Gastroesophageal sphincter (tissue), 4 donors: Measurements from ENCODE around the gene TBC1D10A. TPM values are rescaled to one million over a fixed set of nuclear protein-coding genes. Genes with fewer than 3 reads are reported as not detected.
A peak's percentile ranks its signal among the peaks of the same experiment; 100 is the strongest.

Experiments
- ATAC-seq: fragments of 150-250 bp; one replicate; pipeline ENCODE4 v1.9.1; 2016; ENCODE audit warnings: mild to moderate bottlenecking, moderate library complexity
- H3K27ac ChIP-seq, 4 donors: fragments of 200-600 bp; sonication (generic) in 3 of 4; 1 replicate in 3 of 4; 2 replicates in 1 of 4; pipeline ENCODE4 v1.5.1; 2016 to 2019
- H3K27me3 ChIP-seq: fragments of 200-600 bp; sonication (generic); one replicate; pipeline ENCODE4 v1.5.1; 2019
- H3K36me3 ChIP-seq, 2 donors: fragments of 200-600 bp; sonication (generic); one replicate each; pipeline ENCODE4 v1.5.1; 2019; ENCODE audit warnings: control low read depth in 1 of 2
- H3K4me1 ChIP-seq, 3 donors: fragments of 200-600 bp; sonication (generic); 1 replicate in 2 of 3; 2 replicates in 1 of 3; pipeline ENCODE4 v1.5.1; 2016 to 2019; ENCODE audit warnings: control low read depth in 2 of 3
- H3K4me3 ChIP-seq, 2 donors: fragments of 200-600 bp; sonication (generic); one replicate each; pipeline ENCODE4 v1.5.1; 2019; ENCODE audit warnings: mild to moderate bottlenecking in 1 of 2, moderate library complexity in 1 of 2
- H3K9me3 ChIP-seq, 3 donors: fragments of 200-600 bp; sonication (generic); one replicate each; pipeline ENCODE4 v1.5.1; 2017 to 2019; ENCODE audit warnings: control low read depth in 2 of 3
- EP300 ChIP-seq: sonication (generic); formaldehyde crosslinking; IDR thresholded peaks from one replicate; pipeline ENCODE4 v1.6.1; 2017; ENCODE audit warnings: antibody characterized with exemption, mild to moderate bottlenecking
- POLR2A ChIP-seq, 2 donors: fragments of 450-650 bp; IDR thresholded peaks; one replicate each; pipeline ENCODE4 v1.6.1; 2017; ENCODE audit warnings: antibody characterized with exemption in 2 of 2, mild to moderate bottlenecking in 2 of 2, moderate library complexity in 1 of 2
- POLR2AphosphoS5 ChIP-seq: sonication (generic); formaldehyde crosslinking; IDR thresholded peaks from one replicate; pipeline ENCODE4 v1.6.1; 2017; ENCODE audit warnings: antibody characterized with exemption
- WGBS, 2 donors: methylation state at CpG; one replicate each; pipeline ENCODE4 v1.1.5; 2018; ENCODE audit warnings: low coverage in 1 of 2; 5-methylcytosine and 5-hydroxymethylcytosine counted together
- total RNA-seq, 4 donors: library from RNA; depleted of rRNA; stranded (reverse); fragments of >200 nt; gene quantifications; one replicate each; pipeline ENCODE4 v1.1.0, GENCODE V29; 2016
- TF ChIP-seq, protein P1 (sequence below), 4 experiments: fragments of 200-600 bp in 2 of 4; fragments of 450-650 bp in 2 of 4; sonication (generic) in 1 of 4; IDR thresholded peaks; one replicate each; pipeline ENCODE4 v1.5.1; 2017 to 2019; ENCODE audit warnings: antibody characterized with exemption in 4 of 4, mild to moderate bottlenecking in 2 of 4, moderate library complexity in 2 of 4

TBC1D10A gene
- total RNA-seq, 4 donors from 2014 or later = 25.3 to 30.8 (median 26.0) TPM

- Histone ChIP-seq H3K4me3 (peak within 1 kb of the TSS; percentile 20 to 54), H3K27ac (peak within 1 kb of the TSS in 1 of 4 donors; percentile 67), H3K4me1 (peaks cover 0 to 19% (median 11%) of the 10 kb centered on the region in 3 donors), H3K36me3 (no peaks in the 10 kb centered on the region), H3K27me3 (peaks cover 74% of the 10 kb centered on the region), H3K9me3 (no peaks in the 10 kb centered on the region)
- peak; percentile 17 for ATAC-seq
- 0% methylated on average over 21 of the region's 64 CpGs; no CpG with 5 or more reads in 1 of the 2 donors for WGBS, 2 donors
- TF ChIP-seq, protein P1, sequence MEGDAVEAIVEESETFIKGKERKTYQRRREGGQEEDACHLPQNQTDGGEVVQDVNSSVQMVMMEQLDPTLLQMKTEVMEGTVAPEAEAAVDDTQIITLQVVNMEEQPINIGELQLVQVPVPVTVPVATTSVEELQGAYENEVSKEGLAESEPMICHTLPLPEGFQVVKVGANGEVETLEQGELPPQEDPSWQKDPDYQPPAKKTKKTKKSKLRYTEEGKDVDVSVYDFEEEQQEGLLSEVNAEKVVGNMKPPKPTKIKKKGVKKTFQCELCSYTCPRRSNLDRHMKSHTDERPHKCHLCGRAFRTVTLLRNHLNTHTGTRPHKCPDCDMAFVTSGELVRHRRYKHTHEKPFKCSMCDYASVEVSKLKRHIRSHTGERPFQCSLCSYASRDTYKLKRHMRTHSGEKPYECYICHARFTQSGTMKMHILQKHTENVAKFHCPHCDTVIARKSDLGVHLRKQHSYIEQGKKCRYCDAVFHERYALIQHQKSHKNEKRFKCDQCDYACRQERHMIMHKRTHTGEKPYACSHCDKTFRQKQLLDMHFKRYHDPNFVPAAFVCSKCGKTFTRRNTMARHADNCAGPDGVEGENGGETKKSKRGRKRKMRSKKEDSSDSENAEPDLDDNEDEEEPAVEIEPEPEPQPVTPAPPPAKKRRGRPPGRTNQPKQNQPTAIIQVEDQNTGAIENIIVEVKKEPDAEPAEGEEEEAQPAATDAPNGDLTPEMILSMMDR (IDR thresholded peaks at IDR 0.05) = peak in 2 of 4 experiments; percentile 32 to 39
- TF ChIP-seq POLR2AphosphoS5 (no peak), EP300 (no peak), POLR2A (IDR thresholded peaks at IDR 0.05) (no peak)
Observed at GRCh38 chr22:30245985-30246813, 80.5 kb downstream of the TBC1D10A start, which contains the start of gene LIF. TSS of gene LIF (minus strand) at chr22:30246759. CDS start at chr22:30246695, 64 bp downstream.

DNA sequence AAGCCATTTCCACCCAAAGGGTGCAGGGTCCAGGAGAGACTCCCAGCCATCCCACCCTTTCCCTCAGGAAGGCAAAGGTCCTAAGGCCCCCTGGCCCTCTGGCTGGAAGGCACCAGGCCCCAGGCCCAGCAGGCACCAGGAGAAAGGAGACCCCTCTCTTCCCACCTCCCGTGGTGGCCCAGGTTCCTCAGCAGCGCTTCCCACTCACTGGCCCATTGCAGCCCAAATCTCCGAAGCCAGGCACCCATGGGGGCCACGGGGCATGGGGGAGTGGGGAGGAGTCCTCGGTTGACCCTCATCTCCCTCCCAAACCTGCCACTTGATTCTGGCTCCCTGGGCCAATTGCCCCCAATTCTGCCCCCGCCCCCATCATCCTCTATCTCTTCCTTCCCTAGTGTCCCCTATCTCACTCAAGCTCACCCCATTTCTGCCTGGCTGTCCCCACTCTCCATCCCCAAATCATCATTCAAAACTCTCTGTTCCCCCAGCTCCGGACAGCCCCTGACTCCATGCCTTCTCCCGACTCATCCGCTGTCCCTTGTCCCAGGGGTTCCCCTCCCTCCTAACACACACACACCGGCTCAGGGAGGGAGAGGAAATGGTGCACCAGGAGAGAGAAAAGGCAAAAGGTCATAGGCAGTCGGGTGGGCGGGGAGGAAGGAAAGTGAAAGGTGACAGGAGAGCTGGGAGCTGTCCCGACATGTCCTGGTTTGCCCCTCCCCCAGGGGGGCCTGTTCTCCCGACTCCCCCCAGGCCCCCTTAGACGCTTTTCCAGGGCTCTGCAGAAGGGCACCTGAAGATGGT lies 81.4 kb downstream of the TBC1D10A start:
- no peak for ATAC-seq
- Histone ChIP-seq H3K36me3 (no peaks in the 10 kb centered on the region), H3K9me3 (no peaks in the 10 kb centered on the region), H3K27ac (peak overlapping the region in 1 of 4 donors; percentile 64), H3K27me3 (peaks cover 74% of the 10 kb centered on the region), H3K4me3 (peak overlapping the region in 1 of 2 donors; percentile 54), H3K4me1 (peaks cover 0 to 19% (median 14%) of the 10 kb centered on the region in 3 donors)
- TF ChIP-seq EP300 = no peak
- TF ChIP-seq POLR2A (IDR thresholded peaks at IDR 0.05) = no peak
- no peak for TF ChIP-seq POLR2AphosphoS5
- TF ChIP-seq, protein P1 (IDR thresholded peaks at IDR 0.05) = no peak
- WGBS, 2 donors = 74 to 100% methylated on average over 1 to 5 of the region's 15 CpGs

GRCh38 chr22:30244641-30245040 lies 82.1 kb downstream of the TBC1D10A start:
- Histone ChIP-seq H3K9me3 (no peaks in the 10 kb centered on the region), H3K36me3 (no peaks in the 10 kb centered on the region), H3K4me1 (peaks cover 0 to 19% (median 14%) of the 10 kb centered on the region in 3 donors), H3K4me3 (no peak overlapping the region), H3K27ac (no peak overlapping the region), H3K27me3 (peaks cover 73% of the 10 kb centered on the region)
- 100% methylated on average over 2 of the region's 5 CpGs; no CpG with 5 or more reads in 1 of the 2 donors for WGBS, 2 donors
- no peak for ATAC-seq
- TF ChIP-seq, protein P1 (IDR thresholded peaks at IDR 0.05) = no peak
- no peak for TF ChIP-seq POLR2A (IDR thresholded peaks at IDR 0.05)
- no peak for TF ChIP-seq POLR2AphosphoS5
- TF ChIP-seq EP300 = no peak

- ATAC-seq = no peak
- H3K27ac ChIP-seq = no peak overlapping the region
- peaks cover 67% of the 10 kb centered on the region for H3K27me3 ChIP-seq
- no peak overlapping the region for H3K4me3 ChIP-seq
- H3K4me1 ChIP-seq = peaks cover 0 to 19% (median 14%) of the 10 kb centered on the region in 3 donors
- TF ChIP-seq, protein P1 (IDR thresholded peaks at IDR 0.05) = no peak
- no peaks in the 10 kb centered on the region for H3K36me3 ChIP-seq
- 96% methylated on average over 10 of the region's 10 CpGs; no CpG with 5 or more reads in 1 of the 2 donors for WGBS, 2 donors
- H3K9me3 ChIP-seq = no peaks in the 10 kb centered on the region
Observed at GRCh38 chr22:30244066-30244465, 82.7 kb downstream of the TBC1D10A start.
